B cell (primary cell): Measurements from ENCODE around the gene RRAD. TPM values are rescaled to one million over a fixed set of nuclear protein-coding genes. Genes with fewer than 3 reads are reported as not detected.

ENCODE experiments used
- ATAC-seq: fragments of 200-7000 bp; cut with Tn5 transposase; one replicate; pipeline ENCODE4 v1.10.0; 2021; ENCODE audit warnings: low read depth, mild to moderate bottlenecking, moderate number of reproducible peaks, moderate library complexity
- CTCF ChIA-PET: fragments of 350-600 bp; sonication (Branson Sonifier 250); formaldehyde crosslinking; loops from one replicate; lab custom pipeline; 2021; ENCODE audit warnings: antibody characterized with exemption, inconsistent platforms; lab: Charles Lee
- POLR2A ChIA-PET: fragments of 350-600 bp; sonication (Branson Sonifier 250); formaldehyde crosslinking; loops from one replicate; lab custom pipeline; 2021; ENCODE audit warnings: antibody characterized with exemption; lab: Charles Lee
- DNase-seq: peaks from one replicate; pipeline ENCODE4 v3.0.0; 2013
- H2AFZ ChIP-seq: 2 replicates; pipeline ENCODE4 v1.6.1; 2012; ENCODE audit warnings: mild to moderate bottlenecking, low read depth, low read length; ENCODE audit not compliant: insufficient read depth, poor library complexity, severe bottlenecking
- H3K27ac ChIP-seq, 2 donors: 1 replicate in 1 of 2; 2 replicates in 1 of 2; pipeline ENCODE4 v1.5.1; 2012 to 2013; ENCODE audit warnings: low read length in 2 of 2, mild to moderate bottlenecking in 2 of 2, moderate library complexity in 1 of 2
- H3K27me3 ChIP-seq, 4 experiments: fragments of 200-600 bp in 1 of 4; sonication (generic) in 1 of 4; replicated peaks in 1 of 4; 1 replicate in 2 of 4; 2 replicates in 2 of 4; pipeline versions ENCODE4 v1.6.1 to v1.7.0; 2013 to 2016; ENCODE audit warnings: low read length in 3 of 4, mild to moderate bottlenecking in 2 of 4, mixed read lengths in 1 of 4, moderate library complexity in 1 of 4; ENCODE audit not compliant: insufficient read depth in 4 of 4, control insufficient read depth in 3 of 4; ENCODE audit errors: control extremely low read depth in 1 of 4
- H3K36me3 ChIP-seq, 2 experiments: replicated peaks in 1 of 2; 1 replicate in 1 of 2; 2 replicates in 1 of 2; pipeline versions ENCODE4 v1.6.1 to v1.7.1; 2013; ENCODE audit warnings: low read length in 1 of 2; ENCODE audit not compliant: insufficient read depth in 2 of 2, control insufficient read depth in 1 of 2; ENCODE audit errors: control extremely low read depth in 1 of 2, extremely low read depth in 1 of 2
- H3K4me1 ChIP-seq, 2 donors: fragments of 200-600 bp in 1 of 2; sonication (generic) in 1 of 2; 1 replicate in 1 of 2; 2 replicates in 1 of 2; pipeline versions ENCODE4 v1.5.1 to v1.6.1; 2013 to 2017; ENCODE audit warnings: low read length in 2 of 2; ENCODE audit not compliant: control insufficient read depth in 2 of 2, insufficient read depth in 2 of 2
- H3K4me2 ChIP-seq: replicated peaks from 2 replicates; pipeline ENCODE3; 2012; ENCODE audit warnings: mild to moderate bottlenecking, low read depth, low read length; ENCODE audit not compliant: poor library complexity, severe bottlenecking
- H3K4me3 ChIP-seq, 5 experiments: fragments of 200-600 bp in 1 of 5; sonication (generic) in 1 of 5; 1 replicate in 3 of 5; 2 replicates in 2 of 5; pipeline versions ENCODE4 v1.5.1 to v1.7.0; 2011 to 2016; ENCODE audit warnings: low read length in 4 of 5, mild to moderate bottlenecking in 4 of 5, low read depth in 2 of 5, control low read depth in 1 of 5, moderate library complexity in 1 of 5; ENCODE audit not compliant: insufficient read depth in 1 of 5; ENCODE audit errors: control extremely low read depth in 1 of 5, extremely low read depth in 1 of 5
- H3K79me2 ChIP-seq: fragments of 200-600 bp; sonication (generic); one replicate; pipeline ENCODE4 v1.6.0; 2016; ENCODE audit warnings: low read length; ENCODE audit not compliant: control insufficient read depth, insufficient read depth
- H3K9ac ChIP-seq: fragments of 200-600 bp; sonication (generic); 2 replicates; pipeline ENCODE4 v1.6.1; 2017; ENCODE audit warnings: mild to moderate bottlenecking, low read length, moderate library complexity
- H3K9me3 ChIP-seq, 3 donors: one replicate each; pipeline versions ENCODE4 v1.6.1 to v1.7.1; 2013; ENCODE audit warnings: low read length in 2 of 3; ENCODE audit not compliant: control insufficient read depth in 2 of 3, insufficient read depth in 1 of 3; ENCODE audit errors: control extremely low read depth in 1 of 3
- H4K20me1 ChIP-seq: 2 replicates; pipeline ENCODE4 v1.6.0; 2012; ENCODE audit warnings: mild to moderate bottlenecking, low read length; ENCODE audit not compliant: insufficient read depth, control insufficient read depth, poor library complexity, severe bottlenecking
- H3K27ac Mint-ChIP-seq: one replicate; pipeline ENCODE4 v1.8.0; 2021; ENCODE audit warnings: mixed read lengths
- H3K27me3 Mint-ChIP-seq: one replicate; pipeline ENCODE4 v1.8.0; 2021; ENCODE audit warnings: mixed read lengths
- H3K4me1 Mint-ChIP-seq: one replicate; pipeline ENCODE4 v1.8.0; 2021; ENCODE audit warnings: mixed read lengths
- H3K4me3 Mint-ChIP-seq: one replicate; pipeline ENCODE4 v1.8.0; 2021; ENCODE audit warnings: mixed read lengths
- H3K9me3 Mint-ChIP-seq: one replicate; pipeline ENCODE4 v1.8.0; 2022; ENCODE audit warnings: mixed read lengths; ENCODE audit not compliant: insufficient read depth
- EZH2 ChIP-seq: IDR thresholded peaks from 2 replicates; pipeline ENCODE4 v1.6.1; 2012; ENCODE audit warnings: borderline replicate concordance, low read depth, mild to moderate bottlenecking, moderate library complexity, low read length; ENCODE audit not compliant: insufficient read depth, poor library complexity, severe bottlenecking
- WGBS: methylation state at CpG from one replicate; pipeline ENCODE4 v1.1.5; 2013; ENCODE audit warnings: missing lambda C conversion rate; ENCODE audit not compliant: insufficient coverage; 5-methylcytosine and 5-hydroxymethylcytosine counted together
- intact Hi-C: fragments of 100-400 bp; cut with micrococcal nuclease; formaldehyde crosslinking; loops from one replicate; pipeline ENCODE4 v1.10.0; 2022
- polyA plus RNA-seq: library from polyadenylated mRNA; depleted of rRNA; stranded (reverse); fragments of >200 nt; gene quantifications from 2 replicates; pipeline ENCODE4 v1.2.3, GENCODE V29; 2012
- total RNA-seq, 2 donors: library from RNA; stranded (reverse); fragments of 120-200 nt in 1 of 2; gene quantifications; 1 replicate in 1 of 2; 2 replicates in 1 of 2; pipeline versions ENCODE4 v1.2.3 to v1.2.4, GENCODE V29; 2013 to 2022
- TF ChIP-seq, protein P1 (sequence below): fragments of 200-600 bp; IDR thresholded peaks from one replicate; pipeline ENCODE4 v1.8.0; 2022; ENCODE audit warnings: antibody characterized with exemption, mild to moderate bottlenecking

The RRAD gene
- total and polyA plus RNA-seq, 2 donors (not counting 1 experiment from before 2014, with no cell fraction given) = 0.64 to 1.9 TPM

DNA sequence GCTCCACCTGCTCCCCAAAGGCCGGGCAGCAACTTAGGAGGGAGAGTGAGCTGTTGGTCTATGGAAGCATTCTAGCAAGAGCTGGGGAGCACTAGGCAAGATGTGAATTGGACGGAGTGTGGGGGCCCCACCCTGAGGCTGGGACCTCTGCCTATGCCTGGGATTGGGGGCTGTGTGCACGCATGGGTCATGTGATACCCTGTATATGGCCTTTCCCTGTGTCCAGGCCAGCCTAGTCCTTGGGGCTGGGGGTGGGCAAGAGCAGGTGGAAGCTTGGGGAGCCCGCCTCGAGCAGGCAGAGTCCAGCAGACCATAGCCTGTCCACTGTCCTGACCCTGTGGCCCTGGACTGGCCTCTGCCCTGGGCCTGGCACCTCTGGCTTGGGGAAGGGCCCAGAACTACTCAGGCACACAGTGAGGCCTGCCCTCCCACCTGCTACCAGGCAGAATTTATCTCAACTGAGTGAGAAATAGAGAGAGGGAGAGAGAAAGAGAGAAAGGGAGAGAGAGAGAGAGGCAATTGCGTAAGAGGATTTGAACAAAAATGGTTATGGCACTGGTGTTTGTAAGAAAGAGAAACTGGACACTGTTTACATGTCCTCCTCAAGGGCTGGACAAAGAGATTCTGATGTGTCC is 25.9 kb downstream of the RRAD start:
- H3K27ac Mint-ChIP-seq = no peak overlapping the region
- DNase-seq (no peak), ATAC-seq (no peak)
- H3K9me3 Mint-ChIP-seq = no peaks in the 10 kb centered on the region
- no peak overlapping the region for H3K4me3 ChIP-seq
- no peak overlapping the region for H3K4me3 Mint-ChIP-seq
- intact Hi-C loops = no loop called here
- H2AFZ ChIP-seq = no peak overlapping the region
- no peaks in the 10 kb centered on the region for H3K9me3 ChIP-seq
- CTCF ChIA-PET = interaction anchor here (0.6 kb wide), 1 partner anchor 39 kb away, joined by 4 read pairs; no protein-coding TSS in a partner anchor
- no peaks in the 10 kb centered on the region for H3K36me3 ChIP-seq
- H3K4me2 ChIP-seq = no peak overlapping the region
- POLR2A ChIA-PET = no interaction called here
- no peak overlapping the region for H3K9ac ChIP-seq
- 85% methylated on average over 4 of the region's 6 CpGs for WGBS
- H3K27me3 Mint-ChIP-seq = no peaks in the 10 kb centered on the region
- H3K79me2 ChIP-seq = no peaks in the 10 kb centered on the region
- H4K20me1 ChIP-seq = no peaks in the 10 kb centered on the region
- no peaks in the 10 kb centered on the region for H3K4me1 Mint-ChIP-seq
- TF ChIP-seq, protein P1, sequence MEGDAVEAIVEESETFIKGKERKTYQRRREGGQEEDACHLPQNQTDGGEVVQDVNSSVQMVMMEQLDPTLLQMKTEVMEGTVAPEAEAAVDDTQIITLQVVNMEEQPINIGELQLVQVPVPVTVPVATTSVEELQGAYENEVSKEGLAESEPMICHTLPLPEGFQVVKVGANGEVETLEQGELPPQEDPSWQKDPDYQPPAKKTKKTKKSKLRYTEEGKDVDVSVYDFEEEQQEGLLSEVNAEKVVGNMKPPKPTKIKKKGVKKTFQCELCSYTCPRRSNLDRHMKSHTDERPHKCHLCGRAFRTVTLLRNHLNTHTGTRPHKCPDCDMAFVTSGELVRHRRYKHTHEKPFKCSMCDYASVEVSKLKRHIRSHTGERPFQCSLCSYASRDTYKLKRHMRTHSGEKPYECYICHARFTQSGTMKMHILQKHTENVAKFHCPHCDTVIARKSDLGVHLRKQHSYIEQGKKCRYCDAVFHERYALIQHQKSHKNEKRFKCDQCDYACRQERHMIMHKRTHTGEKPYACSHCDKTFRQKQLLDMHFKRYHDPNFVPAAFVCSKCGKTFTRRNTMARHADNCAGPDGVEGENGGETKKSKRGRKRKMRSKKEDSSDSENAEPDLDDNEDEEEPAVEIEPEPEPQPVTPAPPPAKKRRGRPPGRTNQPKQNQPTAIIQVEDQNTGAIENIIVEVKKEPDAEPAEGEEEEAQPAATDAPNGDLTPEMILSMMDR = no peak
- TF ChIP-seq EZH2 = no peak
- H3K27me3 ChIP-seq = peaks cover 0 to 3% (median 0%) of the 10 kb centered on the region in 4 experiments
- no peak overlapping the region for H3K27ac ChIP-seq
- H3K4me1 ChIP-seq = peaks cover 0 to 3% of the 10 kb centered on the region in 2 donors

DNA sequence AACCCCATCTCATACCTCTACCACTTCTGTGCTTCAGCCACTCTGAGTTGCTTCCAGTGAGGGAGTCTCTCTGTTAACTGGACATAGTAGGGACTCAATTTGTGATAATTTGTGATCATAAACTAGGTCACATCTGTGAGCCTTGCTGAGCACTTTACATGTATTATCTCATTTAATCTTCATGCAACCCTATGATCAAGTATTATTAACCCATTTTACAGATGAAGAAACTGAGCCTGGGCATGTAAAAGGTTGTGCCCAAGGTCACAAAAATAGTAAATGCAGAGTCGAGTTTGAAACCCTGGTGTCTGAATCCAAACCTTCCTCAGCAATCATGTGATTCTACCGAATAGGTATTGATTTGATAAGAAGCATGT is 26.4 kb downstream of the RRAD start:
- H3K4me1 ChIP-seq = peaks cover 0 to 3% of the 10 kb centered on the region in 2 donors
- intact Hi-C loops = no loop called here
- CTCF ChIA-PET = interaction anchor here (0.6 to 1.2 kb wide), 2 partner anchors 31 to 38 kb away, joined by 4 to 6 read pairs; no protein-coding TSS in a partner anchor
- no peaks in the 10 kb centered on the region for H4K20me1 ChIP-seq
- H3K36me3 ChIP-seq = no peaks in the 10 kb centered on the region
- no peak overlapping the region for H3K4me2 ChIP-seq
- no peaks in the 10 kb centered on the region for H3K9me3 ChIP-seq
- Mint-ChIP-seq H3K9me3 (no peaks in the 10 kb centered on the region), H3K4me1 (no peaks in the 10 kb centered on the region), H3K27me3 (no peaks in the 10 kb centered on the region), H3K4me3 (no peak overlapping the region), H3K27ac (no peak overlapping the region)
- peaks cover 0 to 3% (median 0%) of the 10 kb centered on the region in 4 experiments for H3K27me3 ChIP-seq
- ATAC-seq (no peak), DNase-seq (no peak)
- H3K79me2 ChIP-seq = no peaks in the 10 kb centered on the region
- 100% methylated on average over 1 of the region's 2 CpGs for WGBS
- H3K4me3 ChIP-seq = no peak overlapping the region
- no peak overlapping the region for H3K27ac ChIP-seq
- no peak overlapping the region for H3K9ac ChIP-seq
- TF ChIP-seq, protein P1 = no peak
- TF ChIP-seq EZH2 = no peak
- H2AFZ ChIP-seq = no peak overlapping the region
- POLR2A ChIA-PET = no interaction called here
